ENCODE data around the gene PKNOX2. TPM values are rescaled to one million over a fixed set of nuclear protein-coding genes. Genes with fewer than 3 reads are reported as not detected.
A peak's percentile ranks its signal among the peaks of the same experiment; 100 is the strongest.

The PKNOX2 gene
- total RNA-seq, 1 experiment from 2014 or later, result 3.7 TPM

- no peak for TF ChIP-seq CTCF (IDR thresholded peaks at IDR 0.05)
- no peak for TF ChIP-seq SMAD3 (CRISPR knock-in tag; IDR thresholded peaks at IDR 0.05; ENCODE audit: borderline replicate concordance)
- no peak for TF ChIP-seq ATF6 (CRISPR knock-in tag; IDR thresholded peaks at IDR 0.05)
These were observed 149.0 kb downstream of the PKNOX2 start (continued) for GRCh38 chr11:125313271-125314219.

- Mint-ChIP-seq H3K4me1 (peaks cover 49% of the 10 kb centered on the region), H3K27ac (no peak overlapping the region), H3K9me3 (peaks cover 20% of the 10 kb centered on the region), H3K36me3 (peaks cover 12% of the 10 kb centered on the region), H3K27me3 (ENCODE audit: low read depth) (peaks cover 25% of the 10 kb centered on the region), H3K4me3 (no peak overlapping the region)
- TF ChIP-seq STAT6 (CRISPR knock-in tag; conservative IDR thresholded peaks at IDR 0.05; ENCODE audit: low read depth) (no peak), FOXP4 (CRISPR knock-in tag; IDR thresholded peaks at IDR 0.05) (0 out of 2 replicates have a peak, but pooled peaks have one; percentile 28), SMAD3 (CRISPR knock-in tag; IDR thresholded peaks at IDR 0.05; ENCODE audit: borderline replicate concordance) (no peak), KAT7 (CRISPR knock-in tag; IDR thresholded peaks at IDR 0.05; ENCODE audit: borderline replicate concordance) (no peak), CREB1 (CRISPR knock-in tag; IDR thresholded peaks at IDR 0.05) (no peak), MAX (CRISPR knock-in tag; IDR thresholded peaks at IDR 0.05) (peak; percentile 20; the same call in 1 of the 2 replicates), TEAD4 (CRISPR knock-in tag; IDR thresholded peaks at IDR 0.05) (no peak), ZNF317 (CRISPR knock-in tag; IDR thresholded peaks at IDR 0.05; ENCODE audit: borderline replicate concordance, low read depth) (no peak), MLX (CRISPR knock-in tag; IDR thresholded peaks at IDR 0.05) (no peak), TP53 (CRISPR knock-in tag; IDR thresholded peaks at IDR 0.05) (peak; percentile 46; the same call in 1 of the 2 replicates), HMGXB4 (CRISPR knock-in tag; IDR thresholded peaks at IDR 0.05) (no peak), AFF4 (CRISPR knock-in tag; IDR thresholded peaks at IDR 0.05; ENCODE audit: borderline replicate concordance) (no peak), NFATC4 (CRISPR knock-in tag; IDR thresholded peaks at IDR 0.05) (no peak)
- POLR2A ChIA-PET, result no interaction called here
- DNase-seq (ENCODE audit: low spot score) (no peak), ATAC-seq (peak; percentile 60)
- CTCF ChIA-PET, result interaction anchor here (0.5 to 2.7 kb wide), 6 partner anchors 9 to 462 kb away, joined by 3 to 15 read pairs (median 4); no protein-coding TSS in a partner anchor
These were observed 149.9 kb downstream of the PKNOX2 start for GRCh38 chr11:125314276-125315078.

Data from WTC11 (cell line).